Calu3 (cell line): Measurements from ENCODE around the gene MTFMT. TPM values are rescaled to one million over a fixed set of nuclear protein-coding genes. Genes with fewer than 3 reads are reported as not detected.

Experiments
- BruUV-seq: library from RNA; stranded (reverse); fragments of 400-500 nt; replicated peaks from 2 replicates; lab custom pipeline; 2021; lab: Mats Ljungman, UMichigan
- CTCF ChIA-PET: fragments of 300-600 bp; sonication (Branson Sonifier 250); formaldehyde crosslinking; loops from one replicate; lab custom pipeline; 2022; ENCODE audit warnings: antibody characterized with exemption; lab: Charles Lee
- DNase-seq: peaks from one replicate; pipeline ENCODE4 v3.0.0; 2022
- H3K27ac Mint-ChIP-seq: one replicate; pipeline ENCODE4 v1.8.0; 2022; ENCODE audit warnings: mixed read lengths; ENCODE audit not compliant: unreplicated experiment
- H3K27me3 Mint-ChIP-seq: one replicate; pipeline ENCODE4 v1.8.0; 2022; ENCODE audit warnings: mixed read lengths; ENCODE audit not compliant: unreplicated experiment
- H3K36me3 Mint-ChIP-seq: one replicate; pipeline ENCODE4 v1.8.0; 2022; ENCODE audit warnings: mild to moderate bottlenecking, moderate library complexity, mixed read lengths; ENCODE audit not compliant: insufficient read depth, unreplicated experiment
- H3K4me1 Mint-ChIP-seq: one replicate; pipeline ENCODE4 v1.8.0; 2022; ENCODE audit warnings: mild to moderate bottlenecking, low read depth, mixed read lengths; ENCODE audit not compliant: unreplicated experiment
- H3K4me3 Mint-ChIP-seq: one replicate; pipeline ENCODE4 v1.8.0; 2022; ENCODE audit warnings: mild to moderate bottlenecking, low read depth, moderate library complexity, mixed read lengths; ENCODE audit not compliant: unreplicated experiment
- H3K9me3 Mint-ChIP-seq: one replicate; pipeline ENCODE4 v1.8.0; 2022; ENCODE audit warnings: low read depth, mixed read lengths; ENCODE audit not compliant: unreplicated experiment
- CTCF ChIP-seq: fragments of 200-600 bp; IDR thresholded peaks from one replicate; pipeline ENCODE4 v1.8.0; 2022; ENCODE audit warnings: antibody characterized with exemption; ENCODE audit not compliant: unreplicated experiment
- intact Hi-C: fragments of 100-400 bp; cut with micrococcal nuclease; formaldehyde crosslinking; loops from one replicate; pipeline ENCODE4 v1.10.0; 2022; ENCODE audit not compliant: unreplicated experiment
- total RNA-seq: library from RNA; stranded (reverse); gene quantifications from 2 replicates; pipeline ENCODE4 v1.2.3, GENCODE V29; 2022

MTFMT gene
- total RNA-seq, 1 experiment from 2014 or later: 18.9 TPM

DNA sequence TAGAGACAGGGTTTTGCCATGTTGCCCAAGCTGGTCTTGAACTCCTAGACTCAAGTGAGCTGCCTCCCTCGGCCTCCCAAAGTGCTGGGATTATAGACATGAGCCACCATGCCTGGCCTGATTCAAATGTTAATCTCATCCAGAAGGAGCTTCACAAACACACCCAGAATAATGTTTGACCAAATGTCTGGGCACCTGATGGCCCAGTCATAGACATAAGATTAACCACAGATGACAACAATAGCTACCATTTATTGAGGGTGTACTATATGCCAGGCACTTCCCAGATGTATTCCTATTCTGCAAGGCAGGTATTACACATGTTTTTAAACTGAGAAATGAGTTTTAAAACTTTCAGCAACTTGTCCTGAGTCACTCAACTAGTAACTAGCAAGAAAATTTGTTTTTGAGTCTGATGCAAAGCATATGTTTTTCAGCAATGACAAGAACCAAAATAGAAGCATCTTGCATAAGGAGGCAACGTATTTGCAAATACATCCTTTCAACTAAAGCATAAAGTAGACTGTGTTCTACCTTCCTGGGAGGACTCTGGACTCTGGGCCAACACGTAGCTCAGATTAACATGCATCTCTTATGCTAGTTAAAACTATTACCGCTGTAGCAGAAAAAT lies 31.6 kb downstream of the MTFMT start:
- Mint-ChIP-seq H3K36me3 (no peaks in the 10 kb centered on the region), H3K27ac (no peak overlapping the region), H3K4me1 (no peaks in the 10 kb centered on the region), H3K4me3 (no peak overlapping the region), H3K9me3 (no peaks in the 10 kb centered on the region), H3K27me3 (no peaks in the 10 kb centered on the region)
- BruUV-seq: no TSS peak
- intact Hi-C loops: no loop called here
- DNase-seq: no peak
- CTCF ChIA-PET: interaction anchor here (0.7 kb wide), 1 partner anchor 307 kb away, joined by 3 read pairs; no protein-coding TSS in a partner anchor
- no peak for TF ChIP-seq CTCF

GRCh38 chr15:64997066-64997465 lies 32.4 kb downstream of the MTFMT start:
- intact Hi-C loops: no loop called here
- no peak overlapping the region for H3K27ac Mint-ChIP-seq
- H3K9me3 Mint-ChIP-seq: no peaks in the 10 kb centered on the region
- no peak for TF ChIP-seq CTCF
- no peaks in the 10 kb centered on the region for H3K4me1 Mint-ChIP-seq
- BruUV-seq: no TSS peak
- H3K27me3 Mint-ChIP-seq: no peaks in the 10 kb centered on the region
- H3K36me3 Mint-ChIP-seq: no peaks in the 10 kb centered on the region
- H3K4me3 Mint-ChIP-seq: no peak overlapping the region
- DNase-seq: no peak
- CTCF ChIA-PET: no interaction called here

DNA sequence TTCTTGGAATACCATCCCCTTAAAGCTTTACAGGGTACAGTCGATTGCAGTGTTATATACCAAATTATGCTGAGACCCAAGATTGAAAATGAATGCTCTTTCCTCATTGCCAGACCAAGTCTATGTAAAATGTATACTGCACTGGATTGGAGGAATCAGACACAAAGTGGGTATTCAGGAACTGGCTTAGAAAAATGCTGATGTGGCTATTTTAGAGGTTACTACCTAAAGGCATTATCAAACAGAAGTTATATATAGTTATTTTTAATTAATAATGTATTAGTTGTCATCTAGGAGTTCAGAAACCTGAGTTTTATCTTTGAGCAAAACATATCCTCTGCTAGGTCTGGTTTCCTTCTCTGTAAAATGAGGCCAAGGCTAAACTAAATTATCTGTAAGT lies 36.1 kb downstream of the MTFMT start:
- TF ChIP-seq CTCF: no peak
- Mint-ChIP-seq H3K27ac (no peak overlapping the region), H3K36me3 (peaks cover 26% of the 10 kb centered on the region), H3K4me3 (no peak overlapping the region), H3K27me3 (no peaks in the 10 kb centered on the region), H3K4me1 (peaks cover 18% of the 10 kb centered on the region), H3K9me3 (no peaks in the 10 kb centered on the region)
- intact Hi-C loops: no loop called here
- no peak for DNase-seq
- CTCF ChIA-PET: no interaction called here
- BruUV-seq: no TSS peak

GRCh38 chr15:64991536-64992135 lies 37.8 kb downstream of the MTFMT start:
- no TSS peak for BruUV-seq
- H3K27ac Mint-ChIP-seq: no peak overlapping the region
- H3K4me3 Mint-ChIP-seq: no peak overlapping the region
- no peaks in the 10 kb centered on the region for H3K27me3 Mint-ChIP-seq
- intact Hi-C loops: no loop called here
- peaks cover 31% of the 10 kb centered on the region for H3K36me3 Mint-ChIP-seq
- no peaks in the 10 kb centered on the region for H3K9me3 Mint-ChIP-seq
- no peak for DNase-seq
- TF ChIP-seq CTCF: no peak
- CTCF ChIA-PET: interaction anchor here (0.6 kb wide), 1 partner anchor 171 kb away, joined by 3 read pairs; no protein-coding TSS in a partner anchor
- H3K4me1 Mint-ChIP-seq: peaks cover 28% of the 10 kb centered on the region
